ENCODE results near the gene OSTC. TPM values are rescaled to one million over a fixed set of nuclear protein-coding genes. Genes with fewer than 3 reads are reported as not detected.

Gene OSTC
- total and polyA plus RNA-seq, 2 experiments from 2014 or later = 319 to 637 TPM

- DNase-seq = no peak
- H3K4me2 ChIP-seq (ENCODE audit: unreplicated experiment) = no peak overlapping the region
- H3K27ac ChIP-seq = no peak overlapping the region
- H3K9me3 ChIP-seq (ENCODE audit: low read depth) = no peaks in the 10 kb centered on the region
- no peak overlapping the region for H2AFZ ChIP-seq
- no peaks in the 10 kb centered on the region for H3K36me3 ChIP-seq (ENCODE audit: low read depth)
- peaks cover 14% of the 10 kb centered on the region; the same call in 1 of the 2 replicates for H3K4me1 ChIP-seq (ENCODE audit: insufficient read depth)
- WGBS, 2 experiments (ENCODE audit: low coverage in 1 of 2, low lambda C conversion rate in 2 of 2, missing lambda C conversion rate in 2 of 2) = 69 to 72% methylated on average over 3 of the region's 3 CpGs
- H3K4me3 ChIP-seq = no peak overlapping the region
- H3K9me2 ChIP-seq (ENCODE audit: insufficient read depth) = no peaks in the 10 kb centered on the region
- H3K27me3 ChIP-seq (replicated peaks; ENCODE audit: insufficient read depth) = no peaks in the 10 kb centered on the region
- H3K79me2 ChIP-seq (ENCODE audit: insufficient read depth) = no peaks in the 10 kb centered on the region
- H4K20me1 ChIP-seq (ENCODE audit: insufficient read depth) = no peaks in the 10 kb centered on the region
- TF ChIP-seq EZH2 (IDR thresholded peaks at IDR 0.05; ENCODE audit: insufficient read depth, poor library complexity, severe bottlenecking) (no peak), EZH2phosphoT487 (IDR thresholded peaks at IDR 0.05; ENCODE audit: insufficient read depth, low read depth) (no peak)
- H3F3A ChIP-seq (ENCODE audit: insufficient read depth) = no peaks in the 10 kb centered on the region
- in situ Hi-C loops (cut with MboI) = no loop called here
- H3K9ac ChIP-seq = no peak overlapping the region
Observed at GRCh38 chr4:108702960-108703359, 52.6 kb downstream of the OSTC start.

GRCh38 chr4:108703370-108703769 is 53.0 kb downstream of the OSTC start:
- Histone ChIP-seq H3K9me2 (ENCODE audit: insufficient read depth) (no peaks in the 10 kb centered on the region), H3K9me3 (ENCODE audit: low read depth) (no peaks in the 10 kb centered on the region), H3K27ac (no peak overlapping the region), H4K20me1 (ENCODE audit: insufficient read depth) (no peaks in the 10 kb centered on the region), H3K4me3 (no peak overlapping the region), H3F3A (ENCODE audit: insufficient read depth) (no peaks in the 10 kb centered on the region), H3K27me3 (replicated peaks; ENCODE audit: insufficient read depth) (no peaks in the 10 kb centered on the region), H3K9ac (no peak overlapping the region), H2AFZ (no peak overlapping the region), H3K4me1 (ENCODE audit: insufficient read depth) (peaks cover 14% of the 10 kb centered on the region; the same call in 1 of the 2 replicates), H3K79me2 (ENCODE audit: insufficient read depth) (no peaks in the 10 kb centered on the region), H3K36me3 (ENCODE audit: low read depth) (no peaks in the 10 kb centered on the region), H3K4me2 (ENCODE audit: unreplicated experiment) (no peak overlapping the region)
- in situ Hi-C loops (cut with MboI) = no loop called here
- TF ChIP-seq EZH2phosphoT487 (IDR thresholded peaks at IDR 0.05; ENCODE audit: insufficient read depth, low read depth) (no peak), EZH2 (IDR thresholded peaks at IDR 0.05; ENCODE audit: insufficient read depth, poor library complexity, severe bottlenecking) (no peak)
- no peak for DNase-seq

- H3K4me1 ChIP-seq (ENCODE audit: insufficient read depth) = peaks cover 14% of the 10 kb centered on the region; the same call in 1 of the 2 replicates
- DNase-seq = no peak
- no peak overlapping the region for H2AFZ ChIP-seq
- H3K9me2 ChIP-seq (ENCODE audit: insufficient read depth) = no peaks in the 10 kb centered on the region
- in situ Hi-C loops (cut with MboI) = no loop called here
- no peaks in the 10 kb centered on the region for H4K20me1 ChIP-seq (ENCODE audit: insufficient read depth)
- WGBS, 2 experiments (ENCODE audit: low coverage in 1 of 2, low lambda C conversion rate in 2 of 2, missing lambda C conversion rate in 2 of 2) = 68 to 73% methylated on average over 2 of the region's 2 CpGs
- no peak overlapping the region for H3K27ac ChIP-seq
- H3K9ac ChIP-seq = no peak overlapping the region
- no peak overlapping the region for H3K4me2 ChIP-seq (ENCODE audit: unreplicated experiment)
- H3K79me2 ChIP-seq (ENCODE audit: insufficient read depth) = no peaks in the 10 kb centered on the region
- no peak for TF ChIP-seq EZH2 (IDR thresholded peaks at IDR 0.05; ENCODE audit: insufficient read depth, poor library complexity, severe bottlenecking)
- TF ChIP-seq EZH2phosphoT487 (IDR thresholded peaks at IDR 0.05; ENCODE audit: insufficient read depth, low read depth) = no peak
- no peaks in the 10 kb centered on the region for H3K27me3 ChIP-seq (replicated peaks; ENCODE audit: insufficient read depth)
- H3K9me3 ChIP-seq (ENCODE audit: low read depth) = no peaks in the 10 kb centered on the region
- no peaks in the 10 kb centered on the region for H3F3A ChIP-seq (ENCODE audit: insufficient read depth)
- H3K36me3 ChIP-seq (ENCODE audit: low read depth) = no peaks in the 10 kb centered on the region
- no peak overlapping the region for H3K4me3 ChIP-seq
Observed at GRCh38 chr4:108703966-108704365, 53.6 kb downstream of the OSTC start.

- in situ Hi-C loops (cut with MboI) = no loop called here
Observed at GRCh38 chr4:108706289-108706688, 55.9 kb downstream of the OSTC start.

GRCh38 chr4:108709234-108709633 is 58.8 kb downstream of the OSTC start:
- no peaks in the 10 kb centered on the region for H3K27me3 ChIP-seq (replicated peaks; ENCODE audit: insufficient read depth)
- 54 to 56% methylated on average over 10 of the region's 10 CpGs for WGBS, 2 experiments (ENCODE audit: low coverage in 1 of 2, low lambda C conversion rate in 2 of 2, missing lambda C conversion rate in 2 of 2)
- in situ Hi-C loops (cut with MboI) = no loop called here

More at GRCh38 chr4:108706289-108706688, 55.9 kb downstream of the OSTC start:
- DNase-seq = no peak
- Histone ChIP-seq H3K9ac (no peak overlapping the region), H3K9me2 (ENCODE audit: insufficient read depth) (no peaks in the 10 kb centered on the region), H3K27ac (no peak overlapping the region), H3F3A (ENCODE audit: insufficient read depth) (no peaks in the 10 kb centered on the region), H3K9me3 (ENCODE audit: low read depth) (no peaks in the 10 kb centered on the region), H3K36me3 (ENCODE audit: low read depth) (no peaks in the 10 kb centered on the region), H4K20me1 (ENCODE audit: insufficient read depth) (no peaks in the 10 kb centered on the region), H3K79me2 (ENCODE audit: insufficient read depth) (no peaks in the 10 kb centered on the region), H3K4me1 (ENCODE audit: insufficient read depth) (no peaks in the 10 kb centered on the region), H3K4me3 (no peak overlapping the region), H2AFZ (no peak overlapping the region), H3K27me3 (replicated peaks; ENCODE audit: insufficient read depth) (no peaks in the 10 kb centered on the region), H3K4me2 (ENCODE audit: unreplicated experiment) (no peak overlapping the region)
- TF ChIP-seq EZH2phosphoT487 (IDR thresholded peaks at IDR 0.05; ENCODE audit: insufficient read depth, low read depth) (no peak), EZH2 (IDR thresholded peaks at IDR 0.05; ENCODE audit: insufficient read depth, poor library complexity, severe bottlenecking) (no peak)
- 36 to 47% methylated on average over 4 of the region's 4 CpGs for WGBS, 2 experiments (ENCODE audit: low coverage in 1 of 2, low lambda C conversion rate in 2 of 2, missing lambda C conversion rate in 2 of 2)

More at GRCh38 chr4:108709234-108709633, 58.8 kb downstream of the OSTC start:
- no peak for DNase-seq
- Histone ChIP-seq H3F3A (ENCODE audit: insufficient read depth) (no peaks in the 10 kb centered on the region), H3K36me3 (ENCODE audit: low read depth) (no peaks in the 10 kb centered on the region), H3K9me2 (ENCODE audit: insufficient read depth) (no peaks in the 10 kb centered on the region), H3K27ac (no peak overlapping the region), H3K9ac (no peak overlapping the region), H3K4me1 (ENCODE audit: insufficient read depth) (no peaks in the 10 kb centered on the region), H3K79me2 (ENCODE audit: insufficient read depth) (no peaks in the 10 kb centered on the region), H2AFZ (no peak overlapping the region), H3K4me3 (no peak overlapping the region), H3K4me2 (ENCODE audit: unreplicated experiment) (no peak overlapping the region), H3K9me3 (ENCODE audit: low read depth) (no peaks in the 10 kb centered on the region), H4K20me1 (ENCODE audit: insufficient read depth) (no peaks in the 10 kb centered on the region)
- no peak for TF ChIP-seq EZH2 (IDR thresholded peaks at IDR 0.05; ENCODE audit: insufficient read depth, poor library complexity, severe bottlenecking)

All from GM23248 (cell line).